CD4-positive, alpha-beta memory T cell (primary cell): ENCODE data around the gene SPG11. TPM values are rescaled to one million over a fixed set of nuclear protein-coding genes. Genes with fewer than 3 reads are reported as not detected.

Experiments
- CTCF ChIA-PET: fragments of 350-600 bp; sonication (Branson Sonifier 250); formaldehyde crosslinking; loops from one replicate; lab custom pipeline; 2021; ENCODE audit warnings: inconsistent platforms; ENCODE audit not compliant: partially characterized antibody; lab: Charles Lee
- POLR2A ChIA-PET: fragments of 350-600 bp; sonication (Branson Sonifier 250); formaldehyde crosslinking; loops from one replicate; lab custom pipeline; 2021; ENCODE audit not compliant: partially characterized antibody; lab: Charles Lee
- DNase-seq, 5 donors: peaks; one replicate each; pipeline versions ENCODE4 v3.0.0 to v3.0.0-alpha.2; 2020 to 2022; ENCODE audit warnings: mixed read lengths in 1 of 5
- H3K27ac ChIP-seq: one replicate; pipeline ENCODE4 v1.7.0; 2013; ENCODE audit warnings: low read depth, low read length
- H3K27me3 ChIP-seq: 2 replicates; pipeline ENCODE4 v1.7.0; 2013; ENCODE audit warnings: mild to moderate bottlenecking, low read length, moderate library complexity; ENCODE audit not compliant: insufficient read depth
- H3K36me3 ChIP-seq: 2 replicates; pipeline ENCODE4 v1.7.0; 2013; ENCODE audit warnings: mild to moderate bottlenecking, low read length, moderate library complexity; ENCODE audit not compliant: insufficient read depth
- H3K4me1 ChIP-seq: 2 replicates; pipeline ENCODE4 v1.7.0; 2013; ENCODE audit warnings: mild to moderate bottlenecking, low read length, moderate library complexity; ENCODE audit not compliant: insufficient read depth
- H3K4me3 ChIP-seq, 2 donors: one replicate each; pipeline ENCODE4 v1.7.0; 2013; ENCODE audit warnings: low read length in 2 of 2, mild to moderate bottlenecking in 1 of 2
- H3K9me3 ChIP-seq, 2 donors: one replicate each; pipeline ENCODE4 v1.7.0; 2013; ENCODE audit warnings: low read length in 2 of 2, control low read depth in 1 of 2; ENCODE audit not compliant: control insufficient read depth in 1 of 2
- H3K27ac Mint-ChIP-seq, 7 donors: one replicate each; pipeline ENCODE4 v1.8.0; 2020 to 2021; ENCODE audit warnings: mixed read lengths in 7 of 7, mild to moderate bottlenecking in 6 of 7, inconsistent platforms in 3 of 7, moderate library complexity in 3 of 7
- H3K27me3 Mint-ChIP-seq, 2 donors: one replicate each; pipeline ENCODE4 v1.8.0; 2020 to 2021; ENCODE audit warnings: mixed read lengths in 2 of 2
- H3K36me3 Mint-ChIP-seq, 2 donors: one replicate each; pipeline ENCODE4 v1.8.0; 2020 to 2021; ENCODE audit warnings: mixed read lengths in 2 of 2, inconsistent platforms in 1 of 2, mild to moderate bottlenecking in 1 of 2
- H3K4me1 Mint-ChIP-seq, 4 donors: one replicate each; pipeline ENCODE4 v1.8.0; 2020 to 2021; ENCODE audit warnings: mixed read lengths in 4 of 4, mild to moderate bottlenecking in 1 of 4
- H3K4me3 Mint-ChIP-seq, 8 donors: one replicate each; pipeline ENCODE4 v1.8.0; 2020 to 2021; ENCODE audit warnings: mixed read lengths in 8 of 8, mild to moderate bottlenecking in 7 of 8, moderate library complexity in 6 of 8, inconsistent platforms in 3 of 8
- H3K9me3 Mint-ChIP-seq, 8 donors: one replicate each; pipeline ENCODE4 v1.8.0; 2020 to 2021; ENCODE audit warnings: mixed read lengths in 8 of 8, mild to moderate bottlenecking in 5 of 8, inconsistent platforms in 3 of 8, moderate library complexity in 1 of 8
- intact Hi-C: fragments of 100-400 bp; cut with micrococcal nuclease; formaldehyde crosslinking; loops from one replicate; pipeline ENCODE4 v1.15.1; 2023
- polyA plus RNA-seq, 2 donors: library from polyadenylated mRNA; unstranded; fragments of 300-500 nt; fragmentation: Illumina TruSeq; gene quantifications; one replicate each; pipeline ENCODE4 v1.2.3, GENCODE V29; 2021
- total RNA-seq, 2 experiments: library from RNA; stranded (reverse); gene quantifications; one replicate each; pipeline ENCODE4 v1.2.3, GENCODE V29; 2021

Gene SPG11
- total and polyA plus RNA-seq, 4 experiments from 2014 or later, result 12.2 to 121 (median 69.3) TPM

GRCh38 chr15:44603126-44603525 lies 60.3 kb downstream of the SPG11 start:
- peak overlapping the region in 4 of 7 donors; percentile 9 to 51 (median 14) for H3K27ac Mint-ChIP-seq

GRCh38 chr15:44598892-44599291 lies 64.6 kb downstream of the SPG11 start:
- Histone ChIP-seq H3K36me3 (peaks cover 16% of the 10 kb centered on the region), H3K4me3 (no peak overlapping the region), H3K9me3 (no peaks in the 10 kb centered on the region), H3K27me3 (no peaks in the 10 kb centered on the region), H3K27ac (peak overlapping the region; percentile 8), H3K4me1 (peaks cover 20% of the 10 kb centered on the region)
- H3K27ac Mint-ChIP-seq, result peak overlapping the region; percentile 2 to 93 (median 81)
- no peaks in the 10 kb centered on the region for H3K9me3 Mint-ChIP-seq
- H3K4me1 Mint-ChIP-seq, result peaks cover 15 to 36% (median 20%) of the 10 kb centered on the region in 4 donors
- H3K27me3 Mint-ChIP-seq, result no peaks in the 10 kb centered on the region
- no peak for DNase-seq
- ChIA-PET POLR2A (interaction anchor here (0.6 to 3.5 kb wide), 7 partner anchors 13 to 137 kb away, joined by 3 to 15 read pairs (median 7); partner anchors contain the start of genes B2M, PATL2, SPG11 and TRIM69), CTCF (interaction anchor here (1.0 to 4.5 kb wide), 6 partner anchors 13 to 139 kb away, joined by 3 to 22 read pairs (median 8); partner anchors contain the start of gene TRIM69)
- peaks cover 35 to 59% of the 10 kb centered on the region in 2 donors for H3K36me3 Mint-ChIP-seq
- intact Hi-C loops, result no loop called here
- H3K4me3 Mint-ChIP-seq, result no peak overlapping the region

More at GRCh38 chr15:44603126-44603525, 60.3 kb downstream of the SPG11 start:
- H3K27me3 ChIP-seq, result no peaks in the 10 kb centered on the region
- no peaks in the 10 kb centered on the region for H3K9me3 Mint-ChIP-seq
- H3K4me3 Mint-ChIP-seq, result no peak overlapping the region
- H3K9me3 ChIP-seq, result no peaks in the 10 kb centered on the region
- POLR2A ChIA-PET, result interaction anchor here (0.9 kb wide), 1 partner anchor 60 kb away, joined by 4 read pairs; the partner anchor contains the start of gene SPG11
- H3K4me1 Mint-ChIP-seq, result peaks cover 9 to 10% (median 10%) of the 10 kb centered on the region in 4 donors
- intact Hi-C loops, result no loop called here
- DNase-seq, result no peak
- peaks cover 43 to 61% of the 10 kb centered on the region in 2 donors for H3K36me3 Mint-ChIP-seq
- no peak overlapping the region for H3K4me3 ChIP-seq
- H3K27ac ChIP-seq, result no peak overlapping the region
- CTCF ChIA-PET, result interaction anchor here (1.3 to 3.1 kb wide), 2 partner anchors 10 to 135 kb away, joined by 10 read pairs; no protein-coding TSS in a partner anchor
- peaks cover 8% of the 10 kb centered on the region for H3K4me1 ChIP-seq
- peaks cover 12% of the 10 kb centered on the region for H3K36me3 ChIP-seq
- H3K27me3 Mint-ChIP-seq, result no peaks in the 10 kb centered on the region

DNA sequence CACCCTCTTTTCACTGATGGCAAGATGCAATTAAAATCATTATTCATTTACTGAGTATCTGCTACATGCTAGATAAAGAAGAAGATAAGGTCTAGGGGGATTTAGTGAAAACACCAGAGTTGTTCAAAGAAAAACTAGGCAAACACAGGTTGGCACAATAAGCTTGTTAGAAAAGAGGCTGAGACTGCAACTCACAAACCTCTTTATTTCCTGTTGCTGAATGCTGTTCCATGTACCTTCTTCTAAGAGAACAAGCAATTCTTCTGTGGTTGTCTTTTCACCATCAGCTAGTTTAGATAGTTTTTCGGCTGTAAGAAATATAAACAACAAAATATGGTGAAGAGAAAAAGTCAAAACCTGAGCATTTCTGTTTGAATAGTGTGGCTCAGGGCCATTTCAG lies 65.4 kb downstream of the SPG11 start:
- peaks cover 34 to 58% of the 10 kb centered on the region in 2 donors for H3K36me3 Mint-ChIP-seq
- H3K36me3 ChIP-seq, result peaks cover 11% of the 10 kb centered on the region
- H3K4me3 Mint-ChIP-seq, result peak overlapping the region in 2 of 8 donors; percentile 0 to 33
- peaks cover 17 to 40% (median 25%) of the 10 kb centered on the region in 4 donors for H3K4me1 Mint-ChIP-seq
- CTCF ChIA-PET, result interaction anchor here (0.9 to 4.5 kb wide), 8 partner anchors 14 to 256 kb away, joined by 3 to 22 read pairs (median 4); partner anchors contain the start of gene TRIM69
- intact Hi-C loops, result no loop called here
- H3K27ac Mint-ChIP-seq, result peak overlapping the region; percentile 2 to 93 (median 81)
- no peaks in the 10 kb centered on the region for H3K9me3 ChIP-seq
- H3K27me3 Mint-ChIP-seq, result no peaks in the 10 kb centered on the region
- peaks cover 25% of the 10 kb centered on the region for H3K4me1 ChIP-seq
- POLR2A ChIA-PET, result interaction anchor here (1.0 to 3.5 kb wide), 10 partner anchors 9 to 138 kb away, joined by 3 to 15 read pairs (median 4); partner anchors contain the start of genes B2M, PATL2, SPG11 and TRIM69
- no peak for DNase-seq
- no peaks in the 10 kb centered on the region for H3K9me3 Mint-ChIP-seq
- H3K27me3 ChIP-seq, result no peaks in the 10 kb centered on the region
- no peak overlapping the region for H3K27ac ChIP-seq
- no peak overlapping the region for H3K4me3 ChIP-seq

DNA sequence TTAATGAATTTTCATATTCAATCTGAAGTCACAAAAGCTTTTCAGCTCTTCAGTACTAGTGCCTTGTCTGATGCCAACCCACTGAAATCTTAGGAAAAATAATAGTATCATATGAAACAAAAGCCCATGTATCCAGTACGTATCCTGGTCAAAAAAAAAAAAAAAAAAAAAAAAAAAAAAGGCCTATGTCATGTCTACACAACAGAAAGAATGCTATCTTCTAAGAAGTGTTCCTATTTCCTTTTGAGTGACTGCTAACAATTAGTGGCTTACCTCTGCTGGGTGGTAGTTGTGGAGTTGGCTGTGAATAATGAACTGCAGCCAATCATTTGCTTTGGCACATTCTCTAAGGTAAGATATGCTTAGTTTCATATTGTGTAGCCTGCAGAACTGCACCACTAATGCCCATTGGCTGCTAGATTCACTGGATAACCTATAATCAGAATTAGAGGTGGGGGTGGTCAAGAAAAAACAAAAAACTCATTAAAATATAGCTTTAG lies 66.9 kb downstream of the SPG11 start:
- ChIA-PET CTCF (interaction anchor here (0.8 to 4.5 kb wide), 5 partner anchors 9 to 189 kb away, joined by 3 to 22 read pairs (median 4); no protein-coding TSS in a partner anchor), POLR2A (interaction anchor here (0.6 to 3.5 kb wide), 5 partner anchors 67 to 142 kb away, joined by 3 to 15 read pairs (median 3); partner anchors contain the start of gene TRIM69)
- Mint-ChIP-seq H3K27ac (peak overlapping the region in 4 of 7 donors; percentile 23 to 81 (median 53)), H3K36me3 (peaks cover 29 to 49% of the 10 kb centered on the region in 2 donors), H3K27me3 (no peaks in the 10 kb centered on the region), H3K4me1 (peaks cover 17 to 41% (median 26%) of the 10 kb centered on the region in 4 donors), H3K4me3 (no peak overlapping the region), H3K9me3 (no peaks in the 10 kb centered on the region)
- DNase-seq, result no peak
- no peaks in the 10 kb centered on the region for H3K9me3 ChIP-seq
- H3K4me3 ChIP-seq, result no peak overlapping the region
- H3K27ac ChIP-seq, result no peak overlapping the region
- H3K27me3 ChIP-seq, result no peaks in the 10 kb centered on the region
- peaks cover 21% of the 10 kb centered on the region for H3K36me3 ChIP-seq
- intact Hi-C loops, result no loop called here
- peaks cover 26% of the 10 kb centered on the region for H3K4me1 ChIP-seq

- ChIA-PET POLR2A (interaction anchor here (0.6 to 3.5 kb wide), 3 partner anchors 118 to 143 kb away, joined by 3 to 15 read pairs (median 3); no protein-coding TSS in a partner anchor), CTCF (interaction anchor here (0.7 to 4.5 kb wide), 3 partner anchors 140 to 160 kb away, joined by 3 to 22 read pairs (median 3); partner anchors contain the start of gene TRIM69)
- Mint-ChIP-seq H3K27ac (peak overlapping the region; percentile 29 to 86 (median 62)), H3K36me3 (peaks cover 28 to 51% of the 10 kb centered on the region in 2 donors), H3K27me3 (no peaks in the 10 kb centered on the region), H3K4me1 (peaks cover 17 to 41% (median 26%) of the 10 kb centered on the region in 4 donors), H3K9me3 (no peaks in the 10 kb centered on the region), H3K4me3 (no peak overlapping the region)
- Histone ChIP-seq H3K9me3 (no peaks in the 10 kb centered on the region), H3K4me1 (peaks cover 26% of the 10 kb centered on the region), H3K4me3 (no peak overlapping the region), H3K27me3 (no peaks in the 10 kb centered on the region), H3K36me3 (peaks cover 25% of the 10 kb centered on the region), H3K27ac (no peak overlapping the region)
- intact Hi-C loops, result no loop called here
- no peak for DNase-seq
Measured at GRCh38 chr15:44595656-44596510, 67.6 kb downstream of the SPG11 start.

DNA sequence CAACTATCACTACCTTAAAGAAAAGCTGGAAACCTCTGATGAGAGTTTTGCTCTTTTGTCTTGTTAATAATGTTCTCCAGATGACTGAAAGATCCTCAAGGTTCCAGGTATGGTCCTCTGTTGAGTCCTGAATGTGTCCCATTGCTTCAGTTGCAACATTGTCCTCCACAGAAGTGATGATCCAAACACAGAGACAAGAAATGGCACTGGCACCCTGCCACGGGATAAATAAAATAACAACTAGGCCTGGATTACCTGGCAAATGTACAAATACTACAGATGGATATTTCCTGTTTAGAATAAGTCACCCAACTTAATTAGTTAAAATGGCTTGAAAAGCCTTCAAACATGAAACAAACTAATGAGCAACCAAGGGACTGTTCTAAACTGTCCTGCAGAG lies 68.2 kb downstream of the SPG11 start:
- peaks cover 33 to 57% of the 10 kb centered on the region in 2 donors for H3K36me3 Mint-ChIP-seq
- Histone ChIP-seq H3K9me3 (no peaks in the 10 kb centered on the region), H3K27ac (no peak overlapping the region), H3K27me3 (no peaks in the 10 kb centered on the region), H3K4me3 (no peak overlapping the region), H3K36me3 (peaks cover 29% of the 10 kb centered on the region), H3K4me1 (peaks cover 26% of the 10 kb centered on the region)
- peaks cover 17 to 41% (median 26%) of the 10 kb centered on the region in 4 donors for H3K4me1 Mint-ChIP-seq
- ChIA-PET POLR2A (no interaction called here), CTCF (interaction anchor here (0.7 kb wide), 1 partner anchor 141 kb away, joined by 3 read pairs; the partner anchor contains the start of gene TRIM69)
- intact Hi-C loops, result no loop called here
- H3K4me3 Mint-ChIP-seq, result no peak overlapping the region
- no peak for DNase-seq
- no peaks in the 10 kb centered on the region for H3K27me3 Mint-ChIP-seq
- H3K9me3 Mint-ChIP-seq, result no peaks in the 10 kb centered on the region
- peak overlapping the region in 5 of 7 donors; percentile 17 to 86 (median 68) for H3K27ac Mint-ChIP-seq
